ENCODE results near the gene VAT1. TPM values are rescaled to one million over a fixed set of nuclear protein-coding genes. Genes with fewer than 3 reads are reported as not detected.
A peak's percentile ranks its signal among the peaks of the same experiment; 100 is the strongest.

VAT1 gene
- total and polyA plus RNA-seq, 2 of the 13 experiments (the other 11 are each of a cell fraction or from before 2014, with no cell fraction given) = 143 to 205 TPM

GRCh38 chr17:42980274-42980765, 41.9 kb downstream of the VAT1 start, which contains the start of gene RUNDC1 (continued):
- no peak for TF ChIP-seq ZNF558 (CRISPR knock-in tag; IDR thresholded peaks at IDR 0.05; ENCODE audit: borderline replicate concordance)
- TF ChIP-seq SMAD3 (CRISPR knock-in tag; IDR thresholded peaks at IDR 0.05) = no peak
- TF ChIP-seq KAT7 (CRISPR knock-in tag; IDR thresholded peaks at IDR 0.05; ENCODE audit: borderline replicate concordance) = peak; percentile 56
- peak; percentile 63 for TF ChIP-seq KDM4B (CRISPR knock-in tag; IDR thresholded peaks at IDR 0.05)
- TF ChIP-seq ZNF766 (CRISPR knock-in tag; IDR thresholded peaks at IDR 0.05; ENCODE audit: borderline replicate concordance) = no peak; the same call in 1 of the 2 replicates
- peak; percentile 62; the same call in 1 of the 2 replicates for TF ChIP-seq SP4 (CRISPR knock-in tag; IDR thresholded peaks at IDR 0.05)
- 0 out of 2 replicates have a peak, but pooled peaks have one; percentile 44 for TF ChIP-seq MAF1 (CRISPR knock-in tag; IDR thresholded peaks at IDR 0.05; ENCODE audit: borderline replicate concordance)
- peak; percentile 17; the same call in 1 of the 2 replicates for TF ChIP-seq PRDM10 (CRISPR knock-in tag; IDR thresholded peaks at IDR 0.05; ENCODE audit: low read depth)
- 0 out of 2 replicates have a peak, but pooled peaks have one; percentile 79 for TF ChIP-seq RELA (CRISPR knock-in tag; IDR thresholded peaks at IDR 0.05)
- no peak for TF ChIP-seq GLI4 (CRISPR knock-in tag; IDR thresholded peaks at IDR 0.05; ENCODE audit: borderline replicate concordance)
- no peak; the same call in none of the 2 replicates for TF ChIP-seq MYC (CRISPR knock-in tag; IDR thresholded peaks at IDR 0.05; ENCODE audit: borderline replicate concordance)
- TF ChIP-seq ZKSCAN5 (CRISPR knock-in tag; IDR thresholded peaks at IDR 0.05) = no peak
- peak; percentile 88 for TF ChIP-seq RBFOX2 (IDR thresholded peaks at IDR 0.05; ENCODE audit: low read depth, low read length)
- TF ChIP-seq DR1 (CRISPR knock-in tag; IDR thresholded peaks at IDR 0.05) = 0 out of 2 replicates have a peak, but pooled peaks have one; percentile 10
- no peak for TF ChIP-seq ISX (CRISPR knock-in tag; conservative IDR thresholded peaks at IDR 0.05)
- no peak for TF ChIP-seq BCLAF1 (IDR thresholded peaks at IDR 0.05)
- no peak for TF ChIP-seq ZNF616 (CRISPR knock-in tag; IDR thresholded peaks at IDR 0.05; ENCODE audit: low read depth)
- no peak; the same call in 1 of the 2 replicates for TF ChIP-seq ZSCAN9 (CRISPR knock-in tag; IDR thresholded peaks at IDR 0.05; ENCODE audit: borderline replicate concordance)
- TF ChIP-seq FOXC1 (CRISPR knock-in tag; IDR thresholded peaks at IDR 0.05; ENCODE audit: borderline replicate concordance) = peak; percentile 32; the same call in 1 of the 2 replicates
- no peak for TF ChIP-seq NRL (CRISPR knock-in tag; IDR thresholded peaks at IDR 0.05; ENCODE audit: borderline replicate concordance)
- 0 out of 2 replicates have a peak, but pooled peaks have one; percentile 22 for TF ChIP-seq ZSCAN20 (CRISPR knock-in tag; IDR thresholded peaks at IDR 0.05; ENCODE audit: borderline replicate concordance)
- TF ChIP-seq SP5 (CRISPR knock-in tag; IDR thresholded peaks at IDR 0.05; ENCODE audit: borderline replicate concordance, low read depth) = peak; percentile 57
- 0 out of 2 replicates have a peak, but pooled peaks have one; percentile 18 for TF ChIP-seq RFXAP (CRISPR knock-in tag; IDR thresholded peaks at IDR 0.05; ENCODE audit: borderline replicate concordance)
- TF ChIP-seq MLX (CRISPR knock-in tag; IDR thresholded peaks at IDR 0.05) = no peak
- TF ChIP-seq ZNF3 (CRISPR knock-in tag; IDR thresholded peaks at IDR 0.05) = no peak
